SK-N-MC (cell line): Measurements from ENCODE around the gene PRDM15.

Experiments used
- DNase-seq: peaks from one replicate; pipeline ENCODE4 v3.0.0-alpha.2; 2011; ENCODE audit warnings: low read depth, low spot score
- H3K27ac ChIP-seq: fragments of 200-600 bp; sonication (generic); 2 replicates; pipeline ENCODE4 v1.5.1; 2016; ENCODE audit warnings: mixed run types
- H3K36me3 ChIP-seq: fragments of 200-600 bp; sonication (generic); 2 replicates; pipeline ENCODE4 v1.6.1; 2017; ENCODE audit warnings: antibody characterized with exemption, low read length, mixed read lengths; ENCODE audit not compliant: insufficient read depth
- H3K4me3 ChIP-seq: fragments of 200-600 bp; sonication (generic); 2 replicates; pipeline ENCODE4 v1.5.1; 2016
- H3K9ac ChIP-seq: fragments of 200-600 bp; sonication (generic); 2 replicates; pipeline ENCODE4 v1.8.0; 2017; ENCODE audit warnings: mixed run types, mixed read lengths; ENCODE audit not compliant: insufficient read length
- H3K9me3 ChIP-seq: fragments of 200-600 bp; sonication (generic); 2 replicates; pipeline ENCODE4 v1.6.1; 2017; ENCODE audit warnings: low read depth, mild to moderate bottlenecking, antibody characterized with exemption, low read length, moderate library complexity, mixed read lengths
- EZH2 ChIP-seq: fragments of 200-600 bp; sonication (generic); IDR thresholded peaks from one replicate; pipeline ENCODE4 v1.6.1; 2017; ENCODE audit warnings: antibody characterized with exemption
- FOXP2 ChIP-seq: optimal IDR thresholded peaks from 2 replicates; pipeline ENCODE3; 2011; ENCODE audit warnings: mild to moderate bottlenecking, moderate library complexity; ENCODE audit not compliant: insufficient read depth; ENCODE audit errors: extremely low read length, control extremely low read depth
- POLR2AphosphoS5 ChIP-seq: IDR thresholded peaks from 2 replicates; pipeline ENCODE4 v1.6.1; 2012; ENCODE audit warnings: mild to moderate bottlenecking, low read depth, low read length, borderline replicate concordance

The PRDM15 gene

GRCh38 chr21:41884501-41885030 is 5.4 kb upstream of the PRDM15 start:
- no peak overlapping the region for H3K27ac ChIP-seq

GRCh38 chr21:41883582-41883981 is 4.4 kb upstream of the PRDM15 start:
- no peak overlapping the region for H3K27ac ChIP-seq
- H3K9ac ChIP-seq = no peak overlapping the region
- no peaks in the 10 kb centered on the region for H3K36me3 ChIP-seq
- H3K9me3 ChIP-seq = no peaks in the 10 kb centered on the region
- no peak for DNase-seq
- no peak for TF ChIP-seq FOXP2
- no peak for TF ChIP-seq EZH2
- TF ChIP-seq POLR2AphosphoS5 = no peak
- no peak overlapping the region for H3K4me3 ChIP-seq

More at GRCh38 chr21:41884501-41885030, 5.4 kb upstream of the PRDM15 start:
- DNase-seq = no peak
- TF ChIP-seq POLR2AphosphoS5 (no peak), EZH2 (no peak), FOXP2 (no peak)
- H3K9ac ChIP-seq = no peak overlapping the region
- no peaks in the 10 kb centered on the region for H3K9me3 ChIP-seq
- H3K4me3 ChIP-seq = no peak overlapping the region
- no peaks in the 10 kb centered on the region for H3K36me3 ChIP-seq

- no peaks in the 10 kb centered on the region for H3K9me3 ChIP-seq
- TF ChIP-seq FOXP2 (no peak), POLR2AphosphoS5 (no peak), EZH2 (no peak)
- H3K9ac ChIP-seq = no peak overlapping the region
- no peak overlapping the region for H3K27ac ChIP-seq
- no peak overlapping the region for H3K4me3 ChIP-seq
- no peaks in the 10 kb centered on the region for H3K36me3 ChIP-seq
- no peak for DNase-seq
Measured at GRCh38 chr21:41881051-41881450, 1.9 kb upstream of the PRDM15 start.

- H3K9me3 ChIP-seq = no peaks in the 10 kb centered on the region
- no peak for DNase-seq
- H3K27ac ChIP-seq = no peak overlapping the region
- TF ChIP-seq EZH2 (no peak), POLR2AphosphoS5 (no peak), FOXP2 (no peak)
- H3K36me3 ChIP-seq = no peaks in the 10 kb centered on the region
- peak overlapping the region; percentile 99 for H3K9ac ChIP-seq
- peak overlapping the region; percentile 94 for H3K4me3 ChIP-seq
Measured at GRCh38 chr21:41880153-41880552, 1.0 kb upstream of the PRDM15 start.

- no peaks in the 10 kb centered on the region for H3K9me3 ChIP-seq
- peak overlapping the region; percentile 98 for H3K4me3 ChIP-seq
- TF ChIP-seq EZH2 (no peak), POLR2AphosphoS5 (no peak), FOXP2 (no peak)
- H3K27ac ChIP-seq = no peak overlapping the region
- no peaks in the 10 kb centered on the region for H3K36me3 ChIP-seq
- no peak for DNase-seq
- peak overlapping the region; percentile 97 for H3K9ac ChIP-seq
Measured at GRCh38 chr21:41878831-41879189, 334 bp downstream of the PRDM15 start.

DNA sequence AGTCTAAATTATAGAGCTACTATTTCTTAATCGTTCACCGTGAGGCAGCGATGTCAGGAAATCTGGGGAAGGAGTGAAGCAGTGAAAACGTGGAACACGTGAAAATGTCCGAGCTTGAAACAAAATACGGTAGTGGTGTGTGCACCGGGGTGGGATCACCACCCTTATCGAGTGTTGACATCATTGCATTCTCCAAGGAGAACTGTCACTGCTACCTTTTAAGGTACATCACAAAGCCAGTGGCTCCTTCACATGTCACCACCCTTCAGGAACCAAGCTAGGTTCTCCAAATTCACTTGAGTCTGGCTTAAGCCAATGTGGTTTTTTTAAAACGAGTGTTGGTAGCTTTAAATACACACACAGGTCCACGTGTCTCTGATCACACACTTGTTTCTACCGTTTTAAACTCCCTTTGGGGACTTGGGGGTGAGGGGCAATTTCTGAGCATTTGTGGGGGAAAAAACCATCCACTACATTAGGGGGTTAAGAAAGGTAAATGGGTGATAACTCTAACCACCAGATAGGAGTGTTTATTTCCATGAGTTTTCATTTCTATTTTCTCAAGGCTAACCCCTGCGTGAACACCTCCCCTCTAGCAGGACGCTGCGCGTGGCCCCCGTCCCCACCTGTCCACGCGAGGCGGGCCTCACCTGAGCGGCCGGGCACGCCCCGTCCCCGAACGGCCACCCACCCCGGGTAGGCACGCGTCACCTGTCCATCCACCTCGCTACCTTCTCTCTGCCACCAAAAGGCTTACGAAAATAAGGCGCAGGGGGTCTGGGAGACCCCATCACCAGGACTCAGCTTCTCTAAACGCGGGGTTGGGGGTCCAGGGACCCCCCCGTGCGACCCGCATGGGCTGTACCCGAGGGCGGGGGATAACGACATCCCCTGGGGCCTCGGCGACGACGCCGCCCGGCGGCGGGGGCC is 978 bp downstream of the PRDM15 start:
- Histone ChIP-seq H3K36me3 (no peaks in the 10 kb centered on the region), H3K27ac (peak overlapping the region; percentile 71), H3K9ac (peak overlapping the region; percentile 97), H3K9me3 (no peaks in the 10 kb centered on the region), H3K4me3 (peak overlapping the region; percentile 98)
- DNase-seq = peak; percentile 18
- no peak for TF ChIP-seq FOXP2
- TF ChIP-seq EZH2 = no peak
- no peak for TF ChIP-seq POLR2AphosphoS5

DNA sequence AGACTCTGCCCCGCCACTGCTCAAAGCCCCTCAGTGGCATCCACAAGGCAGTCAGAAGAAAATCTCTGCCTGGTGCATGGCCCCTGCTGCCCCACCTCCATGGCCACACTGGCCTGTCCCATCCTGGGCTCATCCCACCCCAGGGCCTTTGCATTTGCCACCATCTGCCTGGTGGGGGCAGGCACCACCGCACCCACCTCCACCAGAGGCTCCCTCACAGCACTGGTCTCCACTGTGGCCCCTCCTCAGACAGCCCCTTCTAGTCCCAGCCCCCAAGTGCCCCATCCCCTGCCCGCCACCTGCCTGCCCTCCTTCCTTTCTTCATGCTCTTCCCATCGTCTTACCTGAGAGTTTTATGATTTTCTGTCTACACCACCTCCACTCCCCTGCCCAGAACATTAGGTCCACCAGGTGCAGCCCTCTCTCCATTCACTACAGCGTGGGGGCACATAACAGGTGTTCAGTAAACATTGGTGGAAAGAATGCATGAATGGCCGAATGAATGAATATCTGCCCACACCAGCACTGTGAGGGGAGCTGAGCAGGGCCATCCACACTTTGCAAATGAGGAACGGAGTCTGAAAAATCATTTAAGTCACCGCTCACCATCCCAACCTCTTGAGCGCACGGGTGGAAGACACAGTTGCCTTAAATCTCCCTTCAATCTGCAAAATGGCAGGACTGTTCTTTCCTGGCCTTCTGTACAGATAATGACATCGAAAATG is 2.1 kb downstream of the PRDM15 start:
- TF ChIP-seq FOXP2 (no peak), EZH2 (no peak), POLR2AphosphoS5 (no peak)
- Histone ChIP-seq H3K4me3 (peak overlapping the region; percentile 98), H3K9ac (peak overlapping the region; percentile 97), H3K9me3 (no peaks in the 10 kb centered on the region), H3K36me3 (no peaks in the 10 kb centered on the region), H3K27ac (0 out of 2 replicates have a peak overlapping the region, but pooled peaks have one; percentile 55)
- no peak for DNase-seq

DNA sequence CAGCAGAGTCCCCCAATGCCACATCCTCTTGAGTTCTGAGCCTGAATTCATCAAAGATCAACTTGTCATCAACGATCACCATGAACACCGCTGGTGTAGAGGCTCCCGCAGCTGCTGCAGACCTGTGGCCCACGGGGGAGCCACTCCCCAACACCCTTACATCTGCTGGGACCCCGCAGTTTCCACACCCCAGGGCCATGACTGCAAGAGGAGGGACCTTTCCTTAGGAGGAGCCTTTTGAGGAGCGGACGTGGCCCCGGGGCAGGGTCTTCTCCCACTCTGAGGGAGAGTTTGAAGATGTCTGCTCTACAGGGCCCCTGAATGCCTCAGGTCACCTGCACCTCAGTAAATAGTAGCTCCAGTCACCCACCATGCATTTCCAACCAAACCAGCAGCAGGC is 2.7 kb downstream of the PRDM15 start:
- no peak overlapping the region for H3K4me3 ChIP-seq
- no peak overlapping the region for H3K27ac ChIP-seq
- H3K9ac ChIP-seq = no peak overlapping the region
- DNase-seq = no peak
- no peaks in the 10 kb centered on the region for H3K9me3 ChIP-seq
- TF ChIP-seq FOXP2 (no peak), POLR2AphosphoS5 (no peak), EZH2 (no peak)
- H3K36me3 ChIP-seq = no peaks in the 10 kb centered on the region
